ENCODE data around the gene PTPRQ.

DNA sequence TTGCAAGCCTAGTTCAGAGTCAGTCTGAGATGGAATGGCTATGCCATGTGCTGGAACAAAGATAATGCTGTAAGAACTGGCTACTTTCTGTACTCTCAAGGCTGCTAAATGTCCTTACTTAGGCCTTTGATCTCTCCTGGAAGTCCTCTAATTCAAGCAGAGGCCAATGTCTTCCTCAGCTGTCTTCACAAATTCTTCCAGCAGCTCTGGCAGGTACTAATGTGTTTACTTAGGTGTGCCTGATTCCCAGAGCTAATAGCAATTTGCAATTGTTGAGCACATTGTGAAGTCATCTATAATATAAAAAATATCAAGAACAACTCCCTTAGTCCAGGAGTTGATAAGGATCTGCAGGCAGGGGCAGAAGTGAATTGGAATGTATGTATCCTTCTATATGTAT is 268.8 kb downstream of the PTPRQ start:
- TF ChIP-seq, protein P1, sequence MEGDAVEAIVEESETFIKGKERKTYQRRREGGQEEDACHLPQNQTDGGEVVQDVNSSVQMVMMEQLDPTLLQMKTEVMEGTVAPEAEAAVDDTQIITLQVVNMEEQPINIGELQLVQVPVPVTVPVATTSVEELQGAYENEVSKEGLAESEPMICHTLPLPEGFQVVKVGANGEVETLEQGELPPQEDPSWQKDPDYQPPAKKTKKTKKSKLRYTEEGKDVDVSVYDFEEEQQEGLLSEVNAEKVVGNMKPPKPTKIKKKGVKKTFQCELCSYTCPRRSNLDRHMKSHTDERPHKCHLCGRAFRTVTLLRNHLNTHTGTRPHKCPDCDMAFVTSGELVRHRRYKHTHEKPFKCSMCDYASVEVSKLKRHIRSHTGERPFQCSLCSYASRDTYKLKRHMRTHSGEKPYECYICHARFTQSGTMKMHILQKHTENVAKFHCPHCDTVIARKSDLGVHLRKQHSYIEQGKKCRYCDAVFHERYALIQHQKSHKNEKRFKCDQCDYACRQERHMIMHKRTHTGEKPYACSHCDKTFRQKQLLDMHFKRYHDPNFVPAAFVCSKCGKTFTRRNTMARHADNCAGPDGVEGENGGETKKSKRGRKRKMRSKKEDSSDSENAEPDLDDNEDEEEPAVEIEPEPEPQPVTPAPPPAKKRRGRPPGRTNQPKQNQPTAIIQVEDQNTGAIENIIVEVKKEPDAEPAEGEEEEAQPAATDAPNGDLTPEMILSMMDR (IDR thresholded peaks at IDR 0.05) = no peak
- TF ChIP-seq RAD21 (IDR thresholded peaks at IDR 0.05; ENCODE audit: low read length) (no peak), MXI1 (IDR thresholded peaks at IDR 0.05; ENCODE audit: low read depth, low read length) (no peak), TAF1 (IDR thresholded peaks at IDR 0.05; ENCODE audit: borderline replicate concordance, low read depth, low read length) (no peak), TCF12 (IDR thresholded peaks at IDR 0.05) (no peak)
- TF ChIP-seq, protein P2, sequence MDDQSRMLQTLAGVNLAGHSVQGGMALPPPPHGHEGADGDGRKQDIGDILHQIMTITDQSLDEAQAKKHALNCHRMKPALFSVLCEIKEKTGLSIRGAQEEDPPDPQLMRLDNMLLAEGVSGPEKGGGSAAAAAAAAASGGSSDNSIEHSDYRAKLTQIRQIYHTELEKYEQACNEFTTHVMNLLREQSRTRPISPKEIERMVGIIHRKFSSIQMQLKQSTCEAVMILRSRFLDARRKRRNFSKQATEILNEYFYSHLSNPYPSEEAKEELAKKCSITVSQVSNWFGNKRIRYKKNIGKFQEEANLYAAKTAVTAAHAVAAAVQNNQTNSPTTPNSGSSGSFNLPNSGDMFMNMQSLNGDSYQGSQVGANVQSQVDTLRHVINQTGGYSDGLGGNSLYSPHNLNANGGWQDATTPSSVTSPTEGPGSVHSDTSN (IDR thresholded peaks at IDR 0.05) = no peak
- TF ChIP-seq, protein P3, sequence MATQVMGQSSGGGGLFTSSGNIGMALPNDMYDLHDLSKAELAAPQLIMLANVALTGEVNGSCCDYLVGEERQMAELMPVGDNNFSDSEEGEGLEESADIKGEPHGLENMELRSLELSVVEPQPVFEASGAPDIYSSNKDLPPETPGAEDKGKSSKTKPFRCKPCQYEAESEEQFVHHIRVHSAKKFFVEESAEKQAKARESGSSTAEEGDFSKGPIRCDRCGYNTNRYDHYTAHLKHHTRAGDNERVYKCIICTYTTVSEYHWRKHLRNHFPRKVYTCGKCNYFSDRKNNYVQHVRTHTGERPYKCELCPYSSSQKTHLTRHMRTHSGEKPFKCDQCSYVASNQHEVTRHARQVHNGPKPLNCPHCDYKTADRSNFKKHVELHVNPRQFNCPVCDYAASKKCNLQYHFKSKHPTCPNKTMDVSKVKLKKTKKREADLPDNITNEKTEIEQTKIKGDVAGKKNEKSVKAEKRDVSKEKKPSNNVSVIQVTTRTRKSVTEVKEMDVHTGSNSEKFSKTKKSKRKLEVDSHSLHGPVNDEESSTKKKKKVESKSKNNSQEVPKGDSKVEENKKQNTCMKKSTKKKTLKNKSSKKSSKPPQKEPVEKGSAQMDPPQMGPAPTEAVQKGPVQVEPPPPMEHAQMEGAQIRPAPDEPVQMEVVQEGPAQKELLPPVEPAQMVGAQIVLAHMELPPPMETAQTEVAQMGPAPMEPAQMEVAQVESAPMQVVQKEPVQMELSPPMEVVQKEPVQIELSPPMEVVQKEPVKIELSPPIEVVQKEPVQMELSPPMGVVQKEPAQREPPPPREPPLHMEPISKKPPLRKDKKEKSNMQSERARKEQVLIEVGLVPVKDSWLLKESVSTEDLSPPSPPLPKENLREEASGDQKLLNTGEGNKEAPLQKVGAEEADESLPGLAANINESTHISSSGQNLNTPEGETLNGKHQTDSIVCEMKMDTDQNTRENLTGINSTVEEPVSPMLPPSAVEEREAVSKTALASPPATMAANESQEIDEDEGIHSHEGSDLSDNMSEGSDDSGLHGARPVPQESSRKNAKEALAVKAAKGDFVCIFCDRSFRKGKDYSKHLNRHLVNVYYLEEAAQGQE (IDR thresholded peaks at IDR 0.05; ENCODE audit: low read depth, low read length) = no peak

Data from SK-N-SH (cell line).